ENCODE measurements around the gene DMD.

DMD gene

GRCh38 chrX:31219174-31219573 lies 1992.2 kb downstream of the DMD start:
- no peak for TF ChIP-seq CTCF (IDR thresholded peaks at IDR 0.05; ENCODE audit: insufficient read depth, missing control alignments)
- FAIRE-seq (no peak), DNase-seq (ENCODE audit: insufficient read length, low spot score) (no peak)

- FAIRE-seq = no peak
- no peak for TF ChIP-seq CTCF (IDR thresholded peaks at IDR 0.05; ENCODE audit: insufficient read depth, missing control alignments)
- no peak for DNase-seq (ENCODE audit: insufficient read length, low spot score)
These were observed 1994.3 kb downstream of the DMD start for GRCh38 chrX:31217084-31217483.

- DNase-seq (ENCODE audit: insufficient read length, low spot score) = no peak
- FAIRE-seq = no peak
- no peak for TF ChIP-seq CTCF (IDR thresholded peaks at IDR 0.05; ENCODE audit: insufficient read depth, missing control alignments)
These were observed 1996.0 kb downstream of the DMD start for GRCh38 chrX:31215277-31215815.

- FAIRE-seq = no peak
These were observed 1997.4 kb downstream of the DMD start for GRCh38 chrX:31213941-31214340.

GRCh38 chrX:31212856-31213748 lies 1998.2 kb downstream of the DMD start:
- TF ChIP-seq CTCF (IDR thresholded peaks at IDR 0.05; ENCODE audit: insufficient read depth, missing control alignments) = no peak
- no peak for DNase-seq (ENCODE audit: insufficient read length, low spot score)
- no peak for FAIRE-seq

More at GRCh38 chrX:31213941-31214340, 1997.4 kb downstream of the DMD start:
- DNase-seq (ENCODE audit: insufficient read length, low spot score) = no peak
- TF ChIP-seq CTCF (IDR thresholded peaks at IDR 0.05; ENCODE audit: insufficient read depth, missing control alignments) = peak; percentile 26

- TF ChIP-seq CTCF (IDR thresholded peaks at IDR 0.05; ENCODE audit: insufficient read depth, missing control alignments) = no peak
- FAIRE-seq (no peak), DNase-seq (ENCODE audit: insufficient read length, low spot score) (no peak)
These were observed 2002.2 kb downstream of the DMD start for GRCh38 chrX:31209005-31209628.

Measured in D721Med (cell line).